ENCODE results near the gene BSG. TPM values are rescaled to one million over a fixed set of nuclear protein-coding genes. Genes with fewer than 3 reads are reported as not detected.

The BSG gene
- 157 TPM for total RNA-seq

DNA sequence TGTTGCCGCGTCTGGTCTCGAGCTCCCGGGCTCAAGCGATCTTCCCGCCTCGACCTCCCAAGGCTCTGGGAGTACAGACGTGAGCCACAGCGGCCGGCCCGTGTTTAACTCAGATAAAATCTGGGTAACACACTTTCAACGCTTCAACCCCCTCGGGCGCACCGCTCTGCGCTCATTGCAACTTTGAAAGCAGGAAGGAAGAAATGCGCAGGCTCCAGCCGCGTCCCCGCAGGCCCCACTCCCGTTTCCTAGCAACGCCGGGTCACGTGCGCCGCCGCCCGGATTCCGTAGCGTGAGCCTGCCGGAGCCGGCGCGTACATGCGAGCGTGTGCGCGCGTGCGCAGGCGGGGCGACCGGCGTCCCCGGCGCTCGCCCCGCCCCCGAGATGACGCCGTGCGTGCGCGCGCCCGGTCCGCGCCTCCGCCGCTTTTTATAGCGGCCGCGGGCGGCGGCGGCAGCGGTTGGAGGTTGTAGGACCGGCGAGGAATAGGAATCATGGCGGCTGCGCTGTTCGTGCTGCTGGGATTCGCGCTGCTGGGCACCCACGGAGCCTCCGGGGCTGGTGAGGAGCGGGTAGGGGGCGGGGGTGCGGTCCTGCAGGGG is at the start of gene BSG:
BSG (plus strand) TSS at position 457 of the 603 bp plus-strand sequence; CDS start at position 496, 39 bp downstream.
- peak; percentile 97 for DNase-seq

DNA sequence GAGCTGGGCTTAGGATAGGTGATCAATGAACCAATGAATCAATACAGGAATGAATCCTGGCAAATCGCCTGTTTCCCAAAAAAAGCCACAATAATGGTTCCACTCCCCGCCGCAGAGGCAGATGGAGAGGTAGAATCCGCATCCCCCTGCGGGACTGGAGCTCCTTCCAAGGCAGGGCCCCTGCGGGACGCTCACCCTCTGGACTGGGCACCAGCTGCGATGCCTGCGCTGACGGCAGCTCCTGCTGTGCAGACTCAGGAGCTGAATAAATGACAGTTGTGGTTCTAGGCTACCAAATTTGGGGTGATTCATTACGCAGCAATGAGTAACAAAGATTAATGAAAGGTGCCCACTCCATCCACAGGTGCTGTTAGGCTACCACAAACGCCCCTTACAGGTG is 49.7 kb upstream of the BSG start:
- no peak for DNase-seq

DNA sequence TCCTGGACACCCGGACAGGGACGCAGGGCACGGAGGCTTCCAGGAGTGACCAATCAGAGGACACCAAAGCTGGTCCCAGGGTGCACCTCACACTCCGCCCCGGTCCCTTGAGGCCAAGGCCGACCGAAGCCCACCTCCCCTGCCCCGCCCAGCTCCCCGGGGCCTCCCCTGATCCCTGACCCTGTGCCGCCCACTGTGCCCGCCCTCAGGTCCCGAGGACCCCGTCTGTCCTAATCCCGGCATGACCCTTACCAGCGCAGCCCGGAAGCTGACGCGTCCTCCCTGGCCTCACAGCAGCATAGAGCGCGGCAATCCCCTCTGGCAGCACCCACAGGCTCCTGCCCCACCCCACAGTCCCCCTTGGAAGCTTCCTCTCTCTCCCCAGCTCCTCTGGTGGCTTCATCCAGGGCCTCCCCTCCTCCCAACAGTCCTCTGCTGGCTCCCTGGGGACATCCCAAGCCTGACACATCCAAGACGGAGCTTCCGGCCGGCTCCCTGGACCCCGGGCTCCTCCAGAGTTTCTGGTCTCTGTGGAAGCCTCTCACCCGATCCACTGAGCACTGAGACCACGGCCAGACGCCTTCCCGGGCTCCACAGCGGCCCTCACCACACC is 48.2 kb upstream of the BSG start:
- DNase-seq: no peak

DNA sequence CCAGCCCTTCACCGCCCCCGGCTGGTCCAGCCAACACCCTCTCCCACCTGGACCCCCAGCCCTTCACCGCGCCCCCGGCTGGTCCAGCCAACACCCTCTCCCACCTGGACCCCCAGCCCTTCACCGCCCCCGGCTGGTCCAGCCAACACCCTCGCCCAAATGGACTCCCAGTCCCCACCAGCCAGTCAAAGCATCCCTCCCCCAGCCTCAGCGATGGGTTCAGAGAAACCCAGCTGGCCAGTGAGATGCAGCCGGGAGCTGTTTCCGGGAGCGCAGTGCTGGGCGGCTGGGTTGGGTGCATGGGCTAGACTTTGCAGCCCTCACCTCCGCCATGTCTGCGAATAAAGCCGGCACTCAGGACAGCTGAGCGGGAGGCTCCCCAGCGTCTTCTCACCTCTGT is 47.4 kb upstream of the BSG start:
- no peak for DNase-seq

DNA sequence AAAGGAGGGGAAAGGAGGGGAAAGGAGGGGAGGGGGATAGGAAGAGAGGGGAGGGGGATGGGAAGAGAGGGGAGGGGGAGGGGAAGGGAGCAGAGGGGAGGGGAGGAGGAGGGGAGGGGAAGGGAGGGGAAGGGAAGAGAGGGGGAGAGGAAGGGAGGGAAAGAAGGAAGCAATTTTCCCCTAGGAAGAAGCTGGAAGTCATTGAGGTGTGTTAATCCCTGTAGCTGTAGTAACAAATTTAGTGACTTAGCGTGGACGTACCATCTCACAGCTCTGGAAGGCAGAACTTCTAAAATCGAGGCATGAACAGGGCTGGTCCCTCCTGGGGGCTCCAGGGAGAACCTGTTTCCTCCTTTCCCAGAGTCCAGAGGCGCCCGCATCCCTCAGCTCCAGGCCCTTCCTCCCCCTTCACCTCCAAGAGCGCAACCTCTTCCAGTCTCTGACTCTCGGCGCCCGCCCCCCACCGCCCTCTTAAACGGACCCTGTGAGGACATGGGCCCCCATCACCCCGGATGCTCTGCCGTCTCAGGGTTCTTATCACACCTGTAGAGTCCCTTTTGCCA is 46.5 kb upstream of the BSG start:
- no peak for DNase-seq

DNA sequence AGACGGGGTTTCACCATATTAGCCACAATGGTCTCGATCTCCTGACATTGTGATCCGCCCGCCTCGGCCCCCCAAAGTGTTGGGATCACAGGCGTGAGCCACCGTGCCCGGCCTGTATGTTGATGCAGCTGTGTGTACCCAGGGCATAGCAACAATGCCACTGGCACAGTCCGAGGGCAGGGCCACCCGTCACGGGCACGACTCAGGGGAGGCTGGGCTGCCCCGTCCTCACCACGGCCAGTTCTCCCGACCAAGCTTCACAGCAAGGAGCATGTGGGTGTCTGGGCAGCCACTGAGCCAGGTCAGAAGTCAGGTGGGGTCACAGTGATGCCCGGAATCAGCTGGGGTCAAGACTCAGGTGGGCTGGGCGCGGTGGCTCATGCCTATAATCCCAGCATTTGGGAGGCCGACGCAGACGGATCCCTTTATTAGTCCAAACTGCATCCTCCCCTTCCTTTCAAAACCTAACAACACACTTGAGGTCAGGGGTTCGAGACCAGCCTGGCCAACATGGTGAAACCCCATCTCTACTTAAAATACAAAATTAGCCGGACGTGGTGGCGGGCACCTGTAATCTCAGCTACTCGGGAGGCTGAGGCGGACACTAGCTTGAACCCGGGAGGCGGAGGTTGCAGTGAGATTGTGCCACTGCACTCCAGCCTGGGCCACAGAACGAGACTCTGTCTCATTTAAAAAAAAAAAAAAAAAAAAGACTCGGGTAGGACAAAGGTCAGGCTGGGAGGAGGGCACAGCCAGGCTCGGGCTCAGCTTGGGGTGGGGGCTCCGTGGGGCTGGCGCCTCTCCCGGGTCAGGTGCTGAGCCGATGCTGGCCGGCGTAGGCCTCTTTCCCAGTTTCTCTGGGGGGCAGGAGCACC is 42.0 kb upstream of the BSG start:
- DNase-seq: no peak

DNA sequence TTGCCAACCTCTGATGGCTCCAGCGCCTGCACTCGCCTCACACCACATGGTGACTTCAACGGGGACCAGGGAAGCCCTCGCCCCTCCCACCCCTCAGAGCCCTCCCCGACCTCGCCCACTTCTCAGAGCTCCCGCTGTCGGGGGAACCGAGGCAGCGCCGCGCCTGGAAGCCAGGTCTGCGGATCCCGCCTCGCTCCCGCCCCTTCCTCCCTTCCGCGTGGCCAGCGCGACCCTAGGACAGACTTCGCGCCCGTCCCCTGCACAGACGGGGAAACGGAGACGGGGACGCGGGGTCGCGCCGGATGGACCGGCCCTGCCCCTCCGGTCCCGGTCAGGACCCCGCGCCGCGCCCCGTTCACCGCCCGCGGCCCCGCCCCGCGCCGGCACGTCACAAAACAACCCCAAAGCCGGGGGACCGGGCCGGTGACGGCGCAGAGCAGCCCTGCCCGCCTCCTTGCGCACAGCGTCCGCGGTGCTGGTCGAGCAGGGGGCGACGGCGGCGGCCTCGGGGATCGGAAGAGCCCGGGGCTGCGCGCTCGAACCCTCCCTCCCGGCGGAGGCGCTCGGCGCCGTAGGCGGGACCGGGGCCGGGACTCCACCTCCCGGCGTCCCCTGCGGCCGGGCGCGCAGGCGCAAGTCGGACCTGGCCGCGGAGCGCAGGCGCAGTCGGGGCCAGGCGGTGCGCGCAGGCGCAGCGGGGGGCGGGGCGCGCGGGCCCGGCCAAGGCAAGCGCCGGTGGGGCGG is 41.2 kb upstream of the BSG start:
- DNase-seq: peak; percentile 85

DNA sequence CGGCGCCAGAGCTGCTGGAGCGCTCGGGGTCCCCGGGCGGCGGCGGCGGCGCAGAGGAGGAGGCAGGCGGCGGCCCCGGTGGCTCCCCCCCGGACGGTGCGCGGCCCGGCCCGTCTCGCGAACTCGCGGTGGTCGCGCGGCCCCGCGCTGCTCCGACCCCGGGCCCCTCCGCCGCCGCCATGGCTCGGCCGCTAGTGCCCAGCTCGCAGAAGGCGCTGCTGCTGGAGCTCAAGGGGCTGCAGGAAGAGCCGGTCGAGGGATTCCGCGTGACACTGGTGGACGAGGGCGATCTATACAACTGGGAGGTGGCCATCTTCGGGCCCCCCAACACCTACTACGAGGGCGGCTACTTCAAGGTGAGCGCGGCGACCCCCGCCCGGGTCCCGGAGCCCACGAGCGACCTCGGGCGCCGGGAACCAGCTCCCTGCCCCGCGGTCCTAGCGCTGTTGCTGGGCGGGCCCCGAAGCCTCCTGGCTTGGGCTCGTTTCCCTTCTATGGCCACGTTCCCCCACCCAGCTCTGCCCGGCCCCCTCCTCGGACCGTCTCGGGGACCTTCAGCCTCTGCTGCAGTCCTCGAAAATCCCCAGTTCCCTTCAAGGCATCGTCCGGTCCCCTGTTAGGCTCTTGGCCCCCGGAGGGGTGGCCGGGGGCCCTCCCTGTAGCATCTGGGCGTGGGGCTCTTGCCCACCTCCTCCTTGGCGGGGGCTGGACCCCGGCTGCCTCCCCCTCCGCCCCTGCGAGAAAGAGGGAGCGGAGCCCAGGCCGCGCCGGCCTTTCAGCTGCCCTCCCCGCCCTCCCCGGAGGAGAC is 40.4 kb upstream of the BSG start, which contains the start of gene CDC34:
CDC34 (plus strand) TSS at position 8 of the 808 bp plus-strand sequence; CDS start at position 180, 172 bp downstream.
- no peak for DNase-seq

DNA sequence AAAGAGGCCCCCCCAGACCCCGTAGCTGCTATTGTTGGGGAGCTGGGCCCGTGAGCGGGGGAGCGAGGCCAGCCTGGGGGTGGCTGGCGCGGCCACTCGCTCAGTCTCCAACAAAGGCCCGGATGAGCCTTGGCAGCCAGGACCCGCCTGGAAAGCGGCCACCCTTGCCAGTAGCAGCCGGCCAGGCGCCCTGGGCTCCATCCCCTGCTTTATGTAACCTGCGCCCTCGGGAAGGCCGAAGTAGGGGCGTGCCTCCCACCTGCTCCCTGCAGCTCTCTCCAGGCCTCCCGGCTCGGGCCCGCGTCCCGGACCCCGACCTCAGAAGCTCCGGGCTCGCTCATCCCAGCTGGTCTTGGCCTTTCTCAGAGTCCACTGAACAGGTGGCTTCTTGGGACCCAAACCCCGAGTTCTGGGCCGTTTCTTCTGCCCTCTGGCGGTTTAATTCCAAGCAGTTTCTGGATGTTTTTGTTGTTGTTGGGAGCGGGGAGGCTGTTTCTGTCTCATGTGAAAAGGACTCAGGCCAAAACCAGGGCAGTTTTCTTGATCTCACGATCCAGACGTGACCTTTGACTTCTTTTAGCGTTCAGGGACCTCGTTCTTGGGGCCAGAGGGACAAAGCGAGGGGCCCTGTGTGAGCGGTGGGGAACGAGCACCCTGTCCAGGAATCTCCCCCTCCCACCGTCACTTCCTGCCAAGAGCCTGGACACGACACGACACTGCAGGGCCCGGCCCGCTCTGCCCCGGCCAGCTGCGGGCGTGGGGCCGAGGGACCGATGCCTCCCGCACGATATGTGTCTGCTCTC is 39.6 kb upstream of the BSG start:
- DNase-seq: no peak

DNA sequence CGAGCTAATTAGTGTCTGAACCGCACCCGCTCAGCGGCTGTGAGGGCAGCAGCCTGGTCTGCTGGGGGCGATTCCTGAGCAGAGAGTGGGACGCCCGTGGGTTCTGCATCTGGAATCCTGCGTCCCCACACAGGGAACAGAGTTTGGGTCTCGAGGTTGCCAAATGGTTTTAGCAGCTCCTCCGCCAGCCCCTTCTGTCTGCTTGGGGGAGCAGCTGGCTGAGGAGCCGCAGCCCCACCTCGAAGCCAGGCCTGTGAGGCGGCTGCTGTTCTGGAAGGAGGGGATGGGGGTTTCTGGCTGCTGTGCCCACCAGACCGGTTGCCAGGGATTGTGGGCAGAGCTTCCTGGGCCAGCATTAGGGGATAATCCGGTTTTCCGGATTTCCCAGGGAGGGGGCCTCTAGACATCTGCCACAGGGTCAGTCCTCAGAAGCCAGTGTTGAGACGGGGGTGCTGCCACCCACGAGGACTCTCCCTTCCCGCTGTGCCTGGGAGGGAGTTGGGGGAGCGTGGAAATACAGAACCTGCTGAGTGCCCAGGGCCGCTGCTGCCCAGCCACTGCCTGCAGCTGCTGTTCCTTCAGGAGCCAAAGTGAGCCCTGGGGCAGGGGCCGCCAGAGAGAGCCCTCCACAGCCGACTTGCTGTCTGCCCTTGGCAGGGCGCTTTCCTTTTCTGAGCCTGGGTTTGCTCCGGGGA is 38.9 kb upstream of the BSG start:
- no peak for DNase-seq

DNA sequence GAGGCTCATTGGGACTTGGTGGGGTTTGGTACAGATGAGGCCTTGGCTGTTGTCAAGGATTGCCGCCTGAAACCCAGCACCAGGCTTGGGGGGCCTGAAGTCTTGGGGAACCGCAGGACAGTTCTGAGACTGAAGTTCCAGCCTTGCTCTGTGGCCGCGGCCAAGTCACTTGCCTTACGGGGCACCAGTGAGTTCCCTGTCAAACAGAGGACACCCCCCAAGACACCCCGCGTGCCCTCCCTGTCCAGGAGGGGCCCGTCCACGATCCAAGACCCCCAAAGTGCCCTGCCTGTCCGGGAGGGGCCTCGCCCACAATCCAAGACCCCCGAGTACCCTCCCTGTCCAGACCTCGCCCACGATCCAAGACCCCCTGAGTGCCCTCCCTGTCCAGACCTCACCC is 38.3 kb upstream of the BSG start:
- no peak for DNase-seq

DNA sequence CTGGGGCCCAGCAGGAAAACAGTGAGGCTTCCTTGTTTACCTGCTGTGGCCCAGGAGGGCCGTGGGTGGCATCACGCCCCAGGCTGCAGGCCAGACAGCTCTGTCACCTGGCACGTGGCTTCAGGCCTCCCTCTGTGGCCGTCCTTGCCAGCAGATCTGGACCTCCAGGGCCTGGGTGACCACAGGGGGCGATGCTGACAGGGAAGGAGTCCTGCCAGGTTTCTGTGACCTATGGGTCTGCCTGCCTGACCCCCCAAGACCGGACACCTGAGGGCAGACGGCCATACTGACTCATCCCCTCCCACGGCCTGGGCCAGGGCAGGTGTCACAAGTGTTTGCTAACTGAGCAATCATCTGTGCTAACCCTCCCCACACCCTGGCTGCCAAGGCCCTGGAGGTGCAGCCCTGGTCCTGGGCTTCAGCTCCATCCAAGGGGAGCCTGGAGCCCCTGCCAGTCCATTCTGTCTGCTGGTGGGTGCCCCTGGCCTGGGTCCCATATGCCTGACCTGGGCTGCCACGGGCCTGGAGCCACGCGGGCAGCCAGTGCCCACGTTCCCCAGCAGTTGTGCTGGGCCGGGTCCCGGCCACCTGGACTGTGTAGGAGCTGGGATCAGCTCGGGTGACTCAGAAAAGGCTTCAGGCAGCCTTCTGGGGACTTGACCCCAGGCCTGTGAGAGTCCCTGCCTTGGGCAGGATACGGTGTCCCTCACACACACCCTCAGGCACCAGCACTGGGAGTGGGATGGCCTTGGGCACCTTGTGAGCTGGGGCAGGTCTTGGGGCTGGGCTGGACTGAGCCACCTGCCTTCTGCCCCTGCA is 37.2 kb upstream of the BSG start:
- DNase-seq: no peak

DNA sequence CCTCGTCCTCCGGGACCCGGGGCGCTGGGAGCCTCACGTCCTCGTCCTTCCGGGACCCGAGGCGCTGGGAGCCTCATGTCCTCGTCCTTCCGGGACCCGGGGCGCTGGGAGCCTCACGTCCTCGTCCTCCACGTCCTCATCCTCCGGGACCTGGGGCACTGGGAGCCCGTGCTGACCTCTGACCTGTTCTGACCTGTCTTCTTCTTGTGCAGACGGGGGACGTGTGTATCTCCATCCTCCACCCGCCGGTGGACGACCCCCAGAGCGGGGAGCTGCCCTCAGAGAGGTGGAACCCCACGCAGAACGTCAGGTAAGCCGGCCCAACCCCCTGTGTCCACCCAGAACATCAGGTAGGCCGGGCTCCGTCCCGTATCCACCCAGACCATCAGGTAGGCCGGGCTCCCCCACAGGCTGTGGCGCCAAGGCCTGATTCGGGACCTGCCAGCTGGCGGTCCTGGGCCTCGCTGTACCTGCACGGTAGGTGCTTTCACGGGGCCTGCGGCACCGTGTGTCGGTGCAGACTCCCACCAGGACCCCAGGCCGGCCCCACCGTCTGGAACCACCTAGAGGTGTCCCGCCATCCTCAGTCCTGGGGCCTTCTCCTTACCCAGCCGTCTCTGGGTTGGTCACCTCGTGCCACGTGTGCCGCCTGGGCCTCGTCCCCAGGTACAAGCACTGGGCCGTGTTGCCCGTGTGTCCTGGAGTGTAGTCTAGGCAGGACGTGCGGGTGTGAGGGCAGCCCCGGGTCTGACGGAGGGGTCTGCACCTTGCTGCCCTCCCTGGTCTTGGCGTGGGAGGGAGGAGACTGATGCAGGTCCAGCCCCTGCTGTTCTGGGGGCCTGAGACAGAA is 36.1 kb upstream of the BSG start:
- DNase-seq: no peak

DNA sequence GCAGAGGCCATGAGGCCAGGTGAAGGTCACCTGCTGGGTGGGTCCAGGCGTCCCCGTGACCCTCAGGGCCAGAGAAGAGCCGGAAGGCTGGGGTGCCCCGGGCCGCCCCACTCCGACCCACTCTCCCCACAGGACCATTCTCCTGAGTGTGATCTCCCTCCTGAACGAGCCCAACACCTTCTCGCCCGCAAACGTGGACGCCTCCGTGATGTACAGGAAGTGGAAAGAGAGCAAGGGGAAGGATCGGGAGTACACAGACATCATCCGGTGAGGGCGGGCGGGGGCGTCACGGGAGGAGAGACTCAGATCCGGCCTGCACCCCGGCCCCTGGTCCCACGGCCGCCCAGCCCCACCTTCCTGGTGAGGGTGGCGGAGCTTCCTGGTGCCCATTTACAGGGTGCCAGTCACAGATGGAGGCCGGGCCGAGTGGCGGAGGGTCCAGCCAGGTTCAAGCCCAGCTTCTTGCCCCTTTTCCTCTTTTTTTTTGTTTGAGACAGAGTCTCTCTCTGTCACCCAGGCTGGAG is 35.5 kb upstream of the BSG start:
- no peak for DNase-seq

DNA sequence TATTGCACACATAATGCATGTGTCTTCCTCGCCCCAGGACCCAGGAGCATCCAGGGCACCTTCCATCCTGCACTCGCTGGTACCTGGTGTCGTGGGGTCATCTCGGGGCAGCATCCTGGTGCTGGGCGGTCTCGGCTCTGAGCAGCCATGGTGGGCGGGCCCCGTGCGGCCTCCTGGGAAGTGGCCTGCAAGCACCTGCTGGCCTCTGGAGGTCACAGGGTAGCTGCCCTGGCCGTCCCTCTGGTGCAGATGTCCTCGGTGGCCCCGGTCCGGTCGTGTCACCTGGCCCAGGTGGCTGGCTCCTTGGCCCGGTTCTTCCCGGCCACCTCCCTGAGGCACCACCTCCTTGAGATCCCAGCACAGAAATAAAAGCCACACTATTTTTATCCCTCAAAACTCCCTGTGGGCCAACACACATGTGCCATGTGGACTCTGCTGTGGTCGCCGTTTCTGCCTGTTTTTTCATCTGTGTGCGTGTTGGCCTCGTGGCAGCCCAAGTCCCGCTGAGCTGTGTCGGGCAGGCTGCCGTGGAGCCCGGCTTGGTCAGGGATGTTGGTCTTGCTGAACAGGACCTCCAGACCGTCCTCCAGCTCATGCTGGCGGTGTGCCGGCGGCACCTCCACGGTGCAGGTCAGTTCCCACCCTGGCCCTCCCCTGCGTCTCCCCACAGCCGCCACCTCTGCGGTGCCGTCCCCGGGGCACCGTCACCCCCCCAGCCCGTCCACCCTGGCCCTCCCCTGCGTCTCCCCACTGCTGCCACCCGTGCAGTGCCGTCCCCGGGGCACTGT is 33.6 kb upstream of the BSG start:
- DNase-seq: no peak

DNA sequence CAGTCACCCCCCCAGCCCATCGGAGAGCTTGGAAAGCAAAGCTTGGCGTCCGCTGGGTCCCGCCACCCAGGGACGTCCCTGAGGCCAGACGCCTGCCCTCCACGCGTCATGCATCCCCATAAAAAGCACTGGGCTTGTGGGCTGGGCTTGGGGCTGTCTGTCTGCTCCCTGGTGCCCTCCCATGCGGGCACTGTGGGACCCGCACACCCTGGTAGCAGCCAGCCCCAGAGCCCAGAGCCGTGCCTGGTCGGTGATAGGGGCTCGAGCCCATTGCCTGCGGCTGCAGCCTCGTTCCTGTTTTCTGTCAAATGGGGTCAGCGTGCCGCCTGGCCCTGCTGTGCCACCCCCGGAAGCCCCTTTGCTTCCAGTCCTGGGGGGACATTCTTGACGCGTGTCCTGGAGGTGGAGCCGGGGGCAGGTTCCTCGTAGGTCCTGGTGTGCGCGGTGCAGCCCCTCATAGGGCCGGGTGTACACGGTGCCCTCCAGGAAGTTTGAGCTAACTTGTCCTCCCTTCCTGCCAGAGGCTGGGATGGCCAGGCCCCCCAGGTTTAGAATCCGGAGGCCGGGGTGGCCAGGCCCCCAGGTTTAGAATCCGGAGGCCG is 32.9 kb upstream of the BSG start:
- DNase-seq: no peak
